Neural crest cell (in vitro differentiated cells): Measurements from ENCODE around the gene C14orf119. TPM values are rescaled to one million over a fixed set of nuclear protein-coding genes. Genes with fewer than 3 reads are reported as not detected.
"Not testable (repeated sequence)": the region's sequence is repeated elsewhere in the genome, so short reads cannot be mapped to it uniquely, and the experiment has no call there.

Experiments used
- DNase-seq: peaks from one replicate; pipeline ENCODE4 v3.0.0; 2021; ENCODE audit warnings: low read depth, mixed read lengths, low spot score
- H3K27ac Mint-ChIP-seq: one replicate; pipeline ENCODE4 v1.8.0; 2021; ENCODE audit warnings: mild to moderate bottlenecking, mixed read lengths; ENCODE audit not compliant: unreplicated experiment
- H3K27me3 Mint-ChIP-seq: 2 replicates; pipeline ENCODE4 v1.8.0; 2021; ENCODE audit warnings: low read depth, mild to moderate bottlenecking, mixed read lengths
- H3K36me3 Mint-ChIP-seq: 2 replicates; pipeline ENCODE4 v1.8.0; 2021; ENCODE audit warnings: low read depth, mild to moderate bottlenecking, mixed read lengths
- H3K4me1 Mint-ChIP-seq: 2 replicates; pipeline ENCODE4 v1.8.0; 2021; ENCODE audit warnings: mixed read lengths
- H3K4me3 Mint-ChIP-seq: one replicate; pipeline ENCODE4 v1.8.0; 2021; ENCODE audit warnings: mild to moderate bottlenecking, mixed read lengths
- H3K9me3 Mint-ChIP-seq: 2 replicates; pipeline ENCODE4 v1.8.0; 2021; ENCODE audit warnings: mixed read lengths
- CTCF ChIP-seq: fragments of 200-600 bp; sonication (generic); conservative IDR thresholded peaks from 2 replicates; pipeline ENCODE4 v1.5.0; 2021; ENCODE audit warnings: antibody characterized with exemption, mild to moderate bottlenecking
- total RNA-seq: library from RNA; stranded (reverse); gene quantifications from 2 replicates; pipeline ENCODE4 v1.2.1, GENCODE V29; 2021

The C14orf119 gene
- total RNA-seq, 1 donor from 2014 or later: 48.6 TPM

- DNase-seq: no peak
- Mint-ChIP-seq H3K4me1 (peaks cover 9% of the 10 kb centered on the region), H3K4me3 (no peak overlapping the region), H3K36me3 (peaks cover 2% of the 10 kb centered on the region), H3K27ac (no peak overlapping the region), H3K27me3 (peaks cover 13% of the 10 kb centered on the region), H3K9me3 (no peaks in the 10 kb centered on the region)
- TF ChIP-seq CTCF: no peak
Measured at GRCh38 chr14:23104070-23104590, 8.8 kb downstream of the C14orf119 start.

- Mint-ChIP-seq H3K36me3 (no peaks in the 10 kb centered on the region), H3K27me3 (peaks cover 13% of the 10 kb centered on the region), H3K4me1 (peaks cover 9% of the 10 kb centered on the region), H3K9me3 (no peaks in the 10 kb centered on the region), H3K27ac (peak within 1 kb of the TSS; percentile 5), H3K4me3 (no peak within 1 kb of the TSS)
- TF ChIP-seq CTCF: no peak
- no peak for DNase-seq
Measured at GRCh38 chr14:23104591-23105347, 9.5 kb downstream of the C14orf119 start, which contains the start of gene CIROP. CIROP (minus strand) TSS chr14:23104989; CDS start chr14:23104920, 69 bp downstream.

- no peak for TF ChIP-seq CTCF
- Mint-ChIP-seq H3K27me3 (peaks cover 13% of the 10 kb centered on the region), H3K9me3 (no peaks in the 10 kb centered on the region), H3K27ac (no peak overlapping the region), H3K4me3 (no peak overlapping the region), H3K4me1 (peaks cover 9% of the 10 kb centered on the region), H3K36me3 (no peaks in the 10 kb centered on the region)
- no peak for DNase-seq
Measured at GRCh38 chr14:23105348-23105824, 10.1 kb downstream of the C14orf119 start.

- Mint-ChIP-seq H3K4me3 (no peak overlapping the region), H3K36me3 (no peaks in the 10 kb centered on the region), H3K27ac (no peak overlapping the region), H3K27me3 (peaks cover 13% of the 10 kb centered on the region), H3K9me3 (no peaks in the 10 kb centered on the region), H3K4me1 (peaks cover 9% of the 10 kb centered on the region)
- no peak for TF ChIP-seq CTCF
- no peak for DNase-seq
Measured at GRCh38 chr14:23106747-23107045, 11.4 kb downstream of the C14orf119 start.

GRCh38 chr14:23107620-23108019, 12.3 kb downstream of the C14orf119 start:
- not testable (repeated sequence) for H3K9me3 Mint-ChIP-seq, H3K36me3 Mint-ChIP-seq, DNase-seq, H3K4me3 Mint-ChIP-seq, H3K4me1 Mint-ChIP-seq, H3K27ac Mint-ChIP-seq
- peaks cover 13% of the 10 kb centered on the region for H3K27me3 Mint-ChIP-seq

- H3K4me3 Mint-ChIP-seq, H3K36me3 Mint-ChIP-seq, H3K9me3 Mint-ChIP-seq, H3K27ac Mint-ChIP-seq, H3K4me1 Mint-ChIP-seq, DNase-seq, H3K27me3 Mint-ChIP-seq: not testable (repeated sequence)
Measured at GRCh38 chr14:23108169-23108568, 12.9 kb downstream of the C14orf119 start.
